Measurements from ENCODE around the gene FOXD4L3.
"Not testable (repeated sequence)": the region's sequence is repeated elsewhere in the genome, so short reads cannot be mapped to it uniquely, and the experiment has no call there.

FOXD4L3 gene

DNA sequence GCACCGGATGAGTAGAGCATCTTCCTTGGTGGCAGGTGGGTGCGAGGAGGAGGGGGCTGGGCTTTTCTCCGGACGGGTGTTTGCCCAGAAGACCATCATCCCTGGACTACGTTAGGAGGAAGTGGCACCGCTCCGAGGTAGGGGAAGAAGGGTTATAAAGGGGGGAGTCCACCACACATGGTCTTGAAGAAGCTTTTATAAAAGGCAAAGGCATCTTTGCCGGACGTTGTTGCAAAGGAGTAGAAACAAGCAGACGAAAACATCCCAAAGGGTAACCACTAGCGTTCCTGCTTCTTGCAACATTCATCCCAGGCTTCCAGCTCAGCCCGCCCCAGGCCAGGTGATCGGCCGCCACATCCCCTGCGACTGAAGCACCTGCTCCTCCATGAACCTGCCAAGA lies at the start of gene FOXD4L3:
Gene FOXD4L3 (plus strand): TSS at position 301 of the 400 bp plus-strand sequence. CDS start 85 bp downstream, at position 386.
- H3K27ac ChIP-seq, result not testable (repeated sequence)

DNA sequence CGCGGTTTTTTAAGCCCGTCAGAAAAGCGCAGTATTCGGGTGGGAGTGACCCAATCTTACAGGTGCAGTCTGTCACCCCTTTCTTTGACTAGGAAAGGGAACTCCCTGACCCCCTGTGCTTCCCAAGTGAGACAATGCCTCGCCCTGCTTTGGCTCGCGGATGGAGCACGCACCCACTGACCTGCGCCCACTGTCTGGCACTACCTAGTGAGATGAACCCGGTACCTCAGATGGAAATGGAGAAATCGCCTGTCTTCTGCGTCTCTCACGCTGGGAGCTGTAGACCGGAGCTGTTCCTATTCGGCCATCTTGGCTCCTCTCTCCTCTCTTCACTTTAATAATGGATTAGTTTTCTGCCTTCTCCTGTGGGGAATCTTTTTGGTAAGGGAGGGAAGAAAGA lies 21.6 kb upstream of the FOXD4L3 start:
- H3K27ac ChIP-seq, result not testable (repeated sequence)

DNA sequence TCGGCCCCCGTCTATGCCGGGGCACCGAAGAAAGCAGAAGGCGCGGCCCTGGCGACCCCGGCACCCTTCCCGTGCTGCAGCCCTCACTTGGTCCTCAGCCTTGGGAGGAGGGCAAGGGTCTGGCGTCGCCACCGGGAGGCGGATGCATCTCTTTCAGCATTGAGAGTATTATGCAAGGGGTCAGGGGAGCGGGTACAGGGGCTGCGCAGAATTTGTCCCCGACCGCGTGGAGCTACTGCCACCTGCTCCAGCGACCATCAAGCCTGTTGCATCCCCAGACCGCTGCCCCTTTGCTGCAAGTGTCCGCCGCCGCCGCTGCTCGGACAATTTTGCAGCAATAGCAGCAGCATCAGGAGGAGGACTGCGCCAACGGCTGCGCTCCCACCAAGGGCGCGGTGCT lies 1.1 kb downstream of the FOXD4L3 start:
- H3K27ac ChIP-seq, result not testable (repeated sequence)

DNA sequence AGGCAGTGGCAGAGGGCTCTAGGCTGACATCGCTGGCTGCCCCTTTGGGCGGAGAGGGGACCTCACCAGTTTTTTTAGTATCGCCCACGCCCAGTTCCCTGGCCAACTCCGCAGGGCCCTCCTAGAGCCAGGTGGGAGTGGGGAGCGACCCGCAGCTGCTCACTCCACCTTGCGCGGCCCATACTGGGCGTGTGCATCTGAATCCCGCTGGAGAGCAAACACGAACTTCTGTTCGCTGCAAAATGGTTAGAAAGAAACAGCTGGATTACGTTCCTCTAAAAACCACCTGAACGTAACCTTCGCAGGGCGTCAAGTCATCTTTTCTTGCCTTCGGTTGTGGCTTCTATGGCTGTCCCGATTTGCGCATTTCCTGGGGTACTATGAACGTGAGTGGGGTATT lies 1.5 kb downstream of the FOXD4L3 start:
- not testable (repeated sequence) for H3K27ac ChIP-seq

DNA sequence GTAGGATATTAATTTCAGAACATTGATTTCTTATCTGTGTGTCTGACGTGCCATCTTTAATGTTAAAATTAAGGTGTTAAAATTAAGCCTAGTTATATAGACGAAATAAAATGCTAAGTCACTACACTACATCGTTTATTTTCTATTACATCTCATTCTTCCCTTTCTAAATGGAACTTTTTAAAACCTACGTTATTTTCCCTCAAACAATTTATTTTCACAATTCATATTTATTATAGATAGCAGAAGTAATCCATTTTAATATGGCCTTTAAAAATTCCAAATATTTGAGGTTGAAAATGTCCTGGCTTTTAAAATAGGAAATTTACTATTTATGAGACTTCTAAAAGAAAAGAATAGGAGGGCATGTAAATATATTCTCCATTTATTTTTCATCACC lies 2.1 kb downstream of the FOXD4L3 start:
- not testable (repeated sequence) for H3K27ac ChIP-seq

DNA sequence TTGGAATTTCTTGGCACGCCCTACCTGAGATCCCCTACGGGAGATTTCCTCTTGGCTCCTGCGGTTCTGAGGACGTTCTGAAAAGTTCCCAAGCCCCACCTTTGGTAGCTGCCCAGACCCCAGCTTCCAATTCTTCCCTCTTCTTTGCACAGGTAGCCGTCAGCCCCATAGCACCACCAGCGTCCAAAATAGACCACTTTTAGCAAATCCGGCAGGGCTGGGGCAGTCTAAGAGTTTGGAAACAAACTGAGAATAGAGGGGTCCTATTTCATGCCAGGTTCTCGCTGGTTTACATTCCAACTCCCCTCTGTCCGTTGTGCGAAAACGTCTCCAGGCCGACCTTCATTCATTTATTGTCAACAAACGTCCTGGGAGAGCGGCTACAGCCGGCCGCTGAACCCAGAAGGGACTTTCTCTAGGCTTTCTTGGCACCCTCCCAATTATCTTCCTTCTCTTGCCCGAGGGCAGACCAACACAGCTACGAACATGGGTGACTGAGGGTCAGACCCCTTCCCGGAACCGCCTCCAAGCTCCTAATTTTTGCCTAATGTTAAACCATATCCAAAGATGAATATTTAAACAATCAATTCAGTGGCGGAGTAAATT lies 3.1 kb downstream of the FOXD4L3 start:
- not testable (repeated sequence) for H3K27ac ChIP-seq

DNA sequence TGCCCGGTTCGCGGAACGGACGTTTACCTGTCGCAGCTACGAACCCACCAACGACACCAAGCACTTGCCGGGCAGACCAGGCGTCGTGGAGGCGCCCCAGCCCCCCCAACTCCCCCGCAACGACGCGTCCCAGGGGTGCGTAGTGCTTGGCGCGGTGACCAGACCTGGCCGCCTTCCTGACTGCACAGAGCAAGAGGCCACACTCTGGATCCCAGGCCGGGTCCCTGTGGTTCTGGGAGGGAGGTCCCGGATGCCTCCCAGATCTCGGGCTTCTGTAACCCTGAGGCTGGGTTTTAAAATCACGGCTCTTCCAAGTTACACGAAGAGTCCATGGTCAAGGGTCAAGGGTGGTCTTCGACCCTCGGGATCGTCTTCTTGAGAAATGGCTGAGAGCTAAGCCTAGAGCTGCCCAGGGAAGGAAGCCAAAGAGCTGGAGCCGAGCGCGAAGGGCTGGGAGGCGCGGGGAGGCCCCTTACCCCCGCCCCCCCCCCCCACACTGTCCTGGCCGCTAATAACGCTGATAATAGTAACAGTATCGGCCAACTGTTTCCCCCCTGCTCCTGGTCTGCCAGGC lies 3.8 kb downstream of the FOXD4L3 start:
- not testable (repeated sequence) for H3K27ac ChIP-seq

DNA sequence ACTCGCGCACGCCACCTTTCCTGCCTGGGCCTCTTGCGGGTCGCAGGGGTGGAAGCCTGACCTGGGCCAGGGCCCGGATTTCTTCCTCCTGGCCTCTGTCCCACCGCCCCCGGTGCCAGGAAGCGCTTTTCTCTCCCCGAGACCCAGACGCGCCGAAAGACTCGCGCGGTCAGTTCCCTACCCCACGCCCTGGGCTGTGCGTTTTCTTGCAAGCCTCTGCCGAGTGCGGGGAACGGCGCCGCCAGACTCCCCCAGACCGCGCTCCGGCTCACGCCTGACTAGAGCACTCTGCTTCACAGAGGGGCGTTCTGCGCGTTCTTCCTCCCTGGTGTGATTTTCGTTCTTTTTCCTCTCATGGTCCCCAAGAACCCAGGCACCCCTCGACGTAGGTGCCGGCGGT lies 4.5 kb downstream of the FOXD4L3 start:
- H3K27ac ChIP-seq, result not testable (repeated sequence)

DNA sequence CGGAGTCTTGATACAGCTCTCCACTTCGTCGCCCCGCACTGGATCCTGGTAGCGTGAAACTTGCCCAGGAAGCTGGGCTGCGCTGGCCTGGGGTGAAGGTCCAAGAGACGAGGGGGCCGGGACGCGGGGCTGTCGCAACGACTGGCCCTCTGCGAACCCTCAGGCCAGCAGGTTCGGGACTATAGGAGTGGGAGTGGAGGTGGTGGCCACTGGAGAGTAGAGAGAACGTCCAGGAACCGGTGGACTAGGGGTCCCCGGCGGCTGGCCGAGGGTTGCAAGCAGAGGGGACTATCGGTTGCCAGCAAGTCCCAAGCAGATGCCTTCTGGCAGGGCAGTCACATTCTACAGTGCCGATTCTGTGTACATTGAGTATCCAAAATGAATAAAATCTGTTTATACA lies 5.0 kb downstream of the FOXD4L3 start:
- not testable (repeated sequence) for H3K27ac ChIP-seq

DNA sequence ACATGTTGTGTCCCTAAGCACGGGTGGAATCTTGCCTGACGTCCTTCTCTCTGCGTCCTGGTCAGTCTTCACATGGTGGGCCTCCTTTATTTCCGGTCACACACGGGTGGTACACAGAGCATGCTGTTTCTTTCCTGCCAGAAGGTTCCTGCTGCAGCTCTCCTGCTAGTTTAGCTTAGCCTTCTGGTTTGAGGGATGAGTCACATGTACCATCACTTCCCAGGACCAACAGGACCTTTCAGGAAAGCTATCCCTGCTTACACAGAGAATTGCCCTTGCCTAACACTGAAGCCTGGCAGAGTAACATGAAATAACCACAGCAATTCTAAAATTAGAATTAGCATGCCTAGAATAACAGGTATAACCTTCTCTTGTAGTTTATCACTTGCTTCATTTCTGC lies 8.5 kb downstream of the FOXD4L3 start:
- H3K27ac ChIP-seq, result not testable (repeated sequence)

DNA sequence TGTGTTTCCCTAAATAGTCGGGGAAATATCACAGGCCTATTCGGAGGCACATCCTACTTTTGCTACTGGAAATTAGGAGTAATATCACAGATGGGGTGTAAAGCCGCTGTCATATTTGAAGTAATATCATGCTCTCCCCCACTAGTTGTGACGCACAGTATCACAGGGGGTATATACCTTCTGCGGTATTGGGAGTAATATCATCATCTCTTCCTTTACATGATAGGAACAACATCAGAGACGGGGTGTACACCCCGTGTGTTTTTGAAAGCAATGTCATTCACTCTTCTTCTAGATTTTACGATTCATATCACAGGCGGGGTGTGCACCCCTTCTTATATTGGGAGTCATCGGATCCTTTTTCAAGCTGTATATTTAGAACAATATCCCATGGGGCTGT lies 15.5 kb downstream of the FOXD4L3 start:
- H3K27ac ChIP-seq, result not testable (repeated sequence)

DNA sequence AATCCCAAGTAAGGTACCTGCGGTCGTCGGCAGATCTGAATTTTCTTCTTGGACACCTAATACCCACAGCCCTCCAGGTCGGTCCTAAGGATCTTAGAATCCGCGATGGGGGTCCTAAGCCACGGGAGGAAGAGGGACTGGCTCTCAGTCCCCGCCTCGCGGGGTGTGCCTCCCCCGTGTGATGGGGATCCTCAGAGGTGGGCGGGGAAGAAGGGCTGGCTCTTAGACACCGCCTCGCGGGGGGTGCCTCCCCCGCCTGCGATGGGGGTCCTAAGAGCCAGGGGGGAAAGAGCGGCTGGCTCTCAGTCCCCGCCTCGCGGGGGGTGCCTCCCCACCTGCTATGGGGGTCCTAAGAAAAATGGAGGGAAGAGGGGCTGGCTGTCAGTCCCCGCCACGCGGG lies 21.1 kb downstream of the FOXD4L3 start:
- H3K27ac ChIP-seq, result not testable (repeated sequence)

DNA sequence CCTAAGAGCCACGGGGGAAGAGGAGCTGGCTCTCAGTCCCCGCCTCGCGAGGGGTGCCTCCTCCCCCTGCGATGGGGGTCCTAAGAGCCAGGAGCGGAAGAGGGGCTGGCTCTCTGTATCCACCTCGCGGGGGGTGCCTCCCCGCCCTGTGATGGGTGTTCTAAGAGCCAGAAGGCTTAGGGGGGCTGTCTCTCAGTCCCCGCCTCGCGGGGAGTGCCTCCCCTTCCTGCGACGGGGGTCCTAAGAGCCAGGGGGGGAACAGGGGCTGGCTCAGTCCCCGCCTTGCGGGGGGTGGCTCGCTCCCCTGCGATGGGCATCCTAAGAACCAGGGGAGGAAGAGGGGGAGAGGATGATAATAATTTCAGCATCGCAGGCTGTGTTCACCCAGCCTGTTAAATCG lies 21.9 kb downstream of the FOXD4L3 start:
- H3K27ac ChIP-seq, result not testable (repeated sequence)

DNA sequence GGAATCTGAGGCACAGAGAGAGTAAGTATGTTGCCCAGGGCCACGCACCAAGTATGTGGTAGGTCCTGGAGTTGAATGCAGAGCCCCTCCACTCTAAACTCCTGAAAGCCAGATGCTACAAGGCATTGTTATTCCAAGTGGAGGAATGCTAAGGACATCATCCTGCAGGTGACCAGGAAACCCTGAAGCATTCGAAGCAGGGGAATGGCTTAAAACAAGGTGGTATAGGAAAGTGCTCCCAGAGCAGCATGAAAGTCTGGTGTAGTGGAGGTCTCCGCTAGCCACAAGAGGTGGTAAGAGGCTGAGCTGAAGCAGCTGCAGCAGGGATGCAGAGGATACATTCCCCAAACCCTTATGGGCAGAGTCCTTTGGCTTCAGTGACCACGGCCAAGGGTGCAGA lies 26.4 kb downstream of the FOXD4L3 start:
- H3K27ac ChIP-seq, result not testable (repeated sequence)

DNA sequence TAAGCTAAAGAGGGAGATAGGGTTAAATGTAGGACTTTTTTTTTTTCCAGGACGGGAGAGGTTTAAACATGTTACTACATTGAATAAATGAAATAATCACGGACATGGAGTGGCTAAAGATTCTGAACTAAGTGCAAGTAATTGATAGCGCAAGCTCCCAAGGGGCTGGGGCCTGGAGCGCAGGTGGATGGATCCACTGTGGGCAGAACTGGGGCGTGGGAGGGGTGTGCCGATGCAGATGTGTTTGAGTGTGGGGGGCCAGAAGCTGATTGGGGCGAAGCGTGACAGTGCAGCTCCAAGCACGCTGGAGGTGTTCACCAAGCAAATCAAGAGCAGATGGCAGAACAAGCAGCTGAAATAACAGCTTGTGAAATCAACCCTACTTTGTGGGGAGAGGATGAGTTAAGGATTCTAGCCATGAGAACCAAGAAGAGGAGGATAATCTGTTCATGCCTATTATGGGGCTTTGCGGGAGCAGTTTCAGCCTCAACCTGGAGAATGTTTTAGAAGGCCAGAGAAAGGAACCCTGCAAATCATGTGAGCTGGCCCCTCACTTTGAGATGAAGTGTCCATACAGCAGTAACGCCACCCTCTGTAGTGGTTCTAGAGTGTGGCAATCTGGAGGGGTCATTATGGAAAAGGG lies 28.0 kb downstream of the FOXD4L3 start:
- H3K27ac ChIP-seq, result not testable (repeated sequence)

DNA sequence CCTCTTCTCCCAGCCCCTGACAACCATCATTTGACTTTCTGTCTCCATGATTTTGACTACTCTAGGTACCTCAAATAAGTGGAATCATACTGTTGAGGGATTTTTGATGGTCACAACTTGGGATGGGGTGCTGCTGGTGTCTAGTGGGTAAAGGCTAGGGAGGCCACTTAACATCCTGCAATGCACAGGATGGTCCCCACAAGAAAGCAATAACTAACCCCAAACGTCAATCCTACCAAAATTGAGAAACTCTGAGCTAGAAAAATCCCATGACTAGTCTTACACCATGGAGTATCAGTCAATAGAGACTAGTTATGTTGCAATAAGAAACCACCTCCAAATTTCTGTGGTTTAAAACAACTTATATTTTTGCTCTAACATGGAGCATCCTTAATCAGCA lies 29.5 kb downstream of the FOXD4L3 start:
- H3K27ac ChIP-seq, result not testable (repeated sequence)

DNA sequence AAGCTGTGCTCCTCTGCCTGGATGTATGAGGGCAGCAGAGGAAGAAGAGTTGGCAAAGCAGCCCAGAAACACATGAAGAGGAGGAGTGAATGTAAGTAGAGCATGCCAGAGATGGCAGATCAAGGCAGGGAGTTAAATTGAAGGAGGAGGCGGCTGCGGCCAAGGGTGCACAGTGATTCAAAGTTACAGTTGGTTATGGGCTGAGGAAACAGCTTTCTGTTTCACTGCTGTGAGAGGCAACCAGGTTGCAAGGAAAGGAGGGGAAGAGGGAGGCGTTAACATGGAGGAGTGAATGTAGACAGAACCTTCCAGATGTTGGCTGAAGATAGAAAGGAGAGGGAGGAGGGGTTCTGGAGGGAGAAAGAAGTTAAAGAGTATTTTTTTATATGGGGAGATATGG lies 33.3 kb downstream of the FOXD4L3 start:
- not testable (repeated sequence) for H3K27ac ChIP-seq

DNA sequence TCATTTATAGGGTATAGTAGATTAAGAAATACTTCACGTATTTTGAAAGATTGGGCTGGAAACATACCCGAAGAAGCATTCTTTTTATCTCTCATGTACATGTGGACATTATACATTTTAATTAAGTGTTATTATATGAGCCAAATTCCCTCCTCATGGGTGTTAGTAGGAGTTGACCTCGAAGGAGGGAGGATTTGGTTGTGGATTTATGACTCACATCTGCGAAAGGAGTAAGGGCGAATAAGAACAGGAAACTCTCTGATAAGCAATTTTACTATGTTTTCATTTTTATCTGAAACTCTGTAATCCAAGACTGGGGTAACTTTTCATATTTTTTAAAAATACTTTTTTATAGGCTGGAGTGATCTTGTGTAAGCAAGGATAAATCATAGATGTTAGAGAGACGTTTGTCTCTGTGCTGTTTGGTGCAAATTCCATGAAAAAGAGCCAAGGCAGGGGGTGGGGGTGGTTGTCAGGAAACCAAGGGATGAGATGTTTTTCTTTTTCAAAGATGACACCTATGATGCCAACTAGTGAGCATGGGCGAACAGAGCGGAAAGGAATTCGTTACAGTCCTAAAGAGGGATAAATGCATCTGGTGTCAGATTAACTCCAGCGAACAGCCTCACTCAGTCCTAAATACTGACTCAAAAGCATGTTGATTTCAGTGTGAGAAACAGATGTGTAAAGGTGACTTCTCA lies 34.1 kb downstream of the FOXD4L3 start:
- not testable (repeated sequence) for H3K27ac ChIP-seq

DNA sequence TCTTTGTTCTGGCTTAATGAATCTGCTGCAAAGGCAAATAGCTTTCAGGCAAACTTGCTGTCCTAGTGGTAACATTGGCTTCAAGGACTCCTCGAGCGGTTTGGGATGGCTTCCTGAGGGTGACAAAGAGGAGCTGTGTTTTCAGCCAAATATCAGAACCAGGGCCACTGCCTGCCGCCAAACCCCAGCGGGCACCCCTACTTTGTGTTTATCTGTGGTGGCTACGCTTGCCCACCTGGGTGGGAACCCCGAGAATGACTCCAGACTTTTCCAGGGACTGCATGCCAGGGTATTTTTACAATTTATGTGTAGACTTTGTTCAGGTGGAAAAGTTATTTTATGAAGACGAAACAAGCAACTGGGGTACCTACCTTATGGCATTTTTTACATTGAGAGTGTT lies 35.3 kb downstream of the FOXD4L3 start:
- H3K27ac ChIP-seq, result not testable (repeated sequence)

Measured in VCaP (cell line).